MM.1S (cell line): ENCODE data around the gene SENP1.
A peak's percentile ranks its signal among the peaks of the same experiment; 100 is the strongest.

ENCODE experiments used
- DNase-seq: peaks from one replicate; pipeline ENCODE4 v3.0.0-alpha.2; 2015
- H2AFZ ChIP-seq: fragments of 300-600 bp; sonication (generic); 2 replicates; pipeline ENCODE4 v1.6.0; 2016; ENCODE audit warnings: antibody characterized with exemption, low read length
- H3F3A ChIP-seq: fragments of 300-600 bp; sonication (generic); 2 replicates; pipeline ENCODE4 v1.6.1; 2016; ENCODE audit warnings: mild to moderate bottlenecking, antibody characterized with exemption, low read length, moderate library complexity, mixed read lengths; ENCODE audit not compliant: insufficient read depth
- H3K27ac ChIP-seq: fragments of 300-600 bp; sonication (generic); 2 replicates; pipeline ENCODE4 v1.5.1; 2016; ENCODE audit warnings: mild to moderate bottlenecking, low read length
- H3K27me3 ChIP-seq: fragments of 300-600 bp; sonication (generic); replicated peaks from 2 replicates; pipeline ENCODE4 v1.6.0; 2016; ENCODE audit warnings: low read length; ENCODE audit not compliant: insufficient read depth
- H3K36me3 ChIP-seq: fragments of 300-600 bp; sonication (generic); replicated peaks from 2 replicates; pipeline ENCODE4 v1.6.1; 2016; ENCODE audit warnings: mild to moderate bottlenecking, low read length, mixed read lengths; ENCODE audit not compliant: insufficient read depth
- H3K4me1 ChIP-seq: fragments of 300-600 bp; sonication (generic); 2 replicates; pipeline ENCODE4 v1.6.1; 2016; ENCODE audit warnings: low read length, mixed read lengths
- H3K4me2 ChIP-seq: fragments of 300-600 bp; sonication (generic); 2 replicates; pipeline ENCODE4 v1.6.0; 2016; ENCODE audit warnings: low read depth, low read length
- H3K4me3 ChIP-seq: fragments of 300-600 bp; sonication (generic); 2 replicates; pipeline ENCODE4 v1.5.1; 2016; ENCODE audit warnings: low read length, mixed read lengths
- H3K79me2 ChIP-seq: fragments of 300-600 bp; sonication (generic); 2 replicates; pipeline ENCODE4 v1.6.1; 2016; ENCODE audit warnings: mixed run types, low read length, mixed read lengths
- H3K9ac ChIP-seq: fragments of 300-600 bp; sonication (generic); 2 replicates; pipeline ENCODE4 v1.6.1; 2016; ENCODE audit warnings: low read length, mixed read lengths
- H3K9me2 ChIP-seq: fragments of 300-600 bp; sonication (generic); replicated peaks from 2 replicates; pipeline ENCODE4 v1.6.1; 2016; ENCODE audit warnings: mild to moderate bottlenecking, low read length, mixed read lengths; ENCODE audit not compliant: insufficient read depth
- H3K9me3 ChIP-seq: fragments of 300-600 bp; sonication (generic); replicated peaks from 2 replicates; pipeline ENCODE4 v1.6.1; 2016; ENCODE audit warnings: mild to moderate bottlenecking, low read length, mixed read lengths; ENCODE audit not compliant: insufficient read depth
- H4K20me1 ChIP-seq: fragments of 300-600 bp; sonication (generic); 2 replicates; pipeline ENCODE4 v1.6.1; 2016; ENCODE audit warnings: mild to moderate bottlenecking, low read length, moderate library complexity, mixed read lengths; ENCODE audit not compliant: insufficient read depth
- CTCF ChIP-seq: fragments of 300-600 bp; sonication (generic); IDR thresholded peaks from 2 replicates; pipeline ENCODE4 v1.5.1; 2016; ENCODE audit warnings: antibody characterized with exemption, low read length, mixed read lengths
- EZH2 ChIP-seq: fragments of 300-600 bp; sonication (generic); optimal IDR thresholded peaks from 2 replicates; pipeline ENCODE3; 2017; ENCODE audit warnings: low read depth, mild to moderate bottlenecking, antibody characterized with exemption, low read length, mixed read lengths
- EZH2phosphoT487 ChIP-seq: fragments of 300-600 bp; sonication (generic); IDR thresholded peaks from 2 replicates; pipeline ENCODE4 v1.6.1; 2018; ENCODE audit warnings: antibody characterized with exemption, low read length

Gene SENP1

GRCh38 chr12:48019639-48020265 is 86.1 kb downstream of the SENP1 start:
- Histone ChIP-seq H2AFZ (no peak overlapping the region), H3K4me2 (no peak overlapping the region), H3F3A (no peaks in the 10 kb centered on the region), H3K27me3 (no peaks in the 10 kb centered on the region), H3K36me3 (no peaks in the 10 kb centered on the region), H3K9ac (no peak overlapping the region), H3K27ac (no peak overlapping the region), H4K20me1 (no peaks in the 10 kb centered on the region), H3K79me2 (no peaks in the 10 kb centered on the region), H3K9me3 (no peaks in the 10 kb centered on the region), H3K4me3 (no peak overlapping the region), H3K9me2 (no peaks in the 10 kb centered on the region), H3K4me1 (0 out of 2 replicates have a peak, but pooled peaks cover 4% of the 10 kb centered on the region)
- DNase-seq = peak; percentile 7
- TF ChIP-seq EZH2 (no peak), CTCF (no peak), EZH2phosphoT487 (no peak)

GRCh38 chr12:48018618-48018995 is 87.3 kb downstream of the SENP1 start:
- no peak for DNase-seq
- H3K4me2 ChIP-seq = no peak overlapping the region
- H4K20me1 ChIP-seq = no peaks in the 10 kb centered on the region
- TF ChIP-seq CTCF (no peak), EZH2phosphoT487 (no peak), EZH2 (no peak)
- no peaks in the 10 kb centered on the region for H3K36me3 ChIP-seq
- H3K9ac ChIP-seq = no peak overlapping the region
- no peak overlapping the region for H2AFZ ChIP-seq
- H3K4me1 ChIP-seq = 0 out of 2 replicates have a peak, but pooled peaks cover 4% of the 10 kb centered on the region
- no peaks in the 10 kb centered on the region for H3F3A ChIP-seq
- no peak overlapping the region for H3K4me3 ChIP-seq
- no peaks in the 10 kb centered on the region for H3K9me3 ChIP-seq
- no peaks in the 10 kb centered on the region for H3K27me3 ChIP-seq
- H3K79me2 ChIP-seq = no peaks in the 10 kb centered on the region
- H3K27ac ChIP-seq = no peak overlapping the region
- no peaks in the 10 kb centered on the region for H3K9me2 ChIP-seq

GRCh38 chr12:48017921-48018617 is 87.8 kb downstream of the SENP1 start:
- Histone ChIP-seq H4K20me1 (no peaks in the 10 kb centered on the region), H3K36me3 (no peaks in the 10 kb centered on the region), H3K9ac (no peak overlapping the region), H3K79me2 (no peaks in the 10 kb centered on the region), H3K27me3 (no peaks in the 10 kb centered on the region), H3K4me1 (0 out of 2 replicates have a peak, but pooled peaks cover 4% of the 10 kb centered on the region), H3K9me2 (no peaks in the 10 kb centered on the region), H3F3A (no peaks in the 10 kb centered on the region), H3K9me3 (no peaks in the 10 kb centered on the region), H3K27ac (no peak overlapping the region), H3K4me2 (no peak overlapping the region), H2AFZ (no peak overlapping the region), H3K4me3 (no peak overlapping the region)
- TF ChIP-seq EZH2 (no peak), CTCF (no peak), EZH2phosphoT487 (no peak)
- no peak for DNase-seq
